ENCODE results near the gene MTAP. TPM values are rescaled to one million over a fixed set of nuclear protein-coding genes. Genes with fewer than 3 reads are reported as not detected.

The MTAP gene
- total RNA-seq, 1 experiment from 2014 or later = 102 TPM

DNA sequence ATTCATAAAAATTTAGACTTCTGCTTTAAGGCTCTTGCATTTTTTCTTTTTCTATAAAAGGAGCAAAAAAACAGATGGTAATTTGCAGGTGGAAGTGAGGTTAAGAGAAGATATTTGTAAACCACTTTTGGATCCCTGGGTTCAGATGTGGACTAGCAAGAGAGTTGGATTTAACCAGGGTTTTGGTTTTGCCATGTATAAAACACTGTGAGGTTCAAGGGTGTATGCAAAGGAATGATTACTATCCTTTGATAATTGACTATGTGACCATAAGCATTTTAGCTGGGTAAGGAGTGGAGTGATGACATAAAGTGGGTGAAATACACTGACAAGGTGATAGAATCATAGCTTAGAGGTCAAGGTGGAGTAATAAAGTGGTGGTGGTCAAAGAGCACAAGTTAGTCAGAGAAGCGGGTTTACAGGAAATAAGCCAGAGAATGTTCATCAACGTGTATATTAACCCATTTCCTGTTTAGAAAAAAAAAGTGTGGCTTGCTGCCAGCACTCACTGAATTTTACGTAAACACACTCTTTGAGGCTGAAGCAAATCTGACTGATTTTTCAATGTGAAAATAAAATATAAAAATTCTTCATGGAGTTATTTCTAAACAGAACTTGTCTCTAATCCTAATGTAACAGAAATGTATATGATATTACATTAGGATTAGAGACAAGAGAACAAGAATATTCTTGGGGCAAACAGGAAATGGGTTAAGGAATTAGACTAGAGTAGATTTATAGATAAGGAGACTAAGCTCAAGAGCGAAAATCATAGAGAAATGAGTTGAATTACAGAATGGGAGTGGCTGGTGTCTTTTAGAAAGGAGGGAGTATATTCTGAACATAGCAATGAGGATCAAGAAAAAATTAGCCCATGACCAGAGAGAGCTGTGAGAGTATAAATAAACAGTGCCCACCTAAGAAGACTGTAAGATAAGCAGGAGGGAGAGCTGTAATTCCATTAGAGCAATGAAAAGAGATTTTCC lies 117.2 kb downstream of the MTAP start:
- Histone ChIP-seq H3K4ac (ENCODE audit: low read depth, low read length) (no peak overlapping the region), H2AFZ (ENCODE audit: low read length) (no peak overlapping the region), H3K23ac (ENCODE audit: insufficient read length, low read depth, low read length) (no peak overlapping the region), H2BK20ac (ENCODE audit: low read depth, low read length, poor library complexity, severe bottlenecking) (no peak overlapping the region), H2AK5ac (ENCODE audit: insufficient read length, low read length) (no peak overlapping the region), H4K8ac (replicated peaks; ENCODE audit: insufficient read length, low read depth, low read length) (no peak overlapping the region), H3K4me1 (ENCODE audit: insufficient read depth, low read length) (no peaks in the 10 kb centered on the region; the same call in 1 of the 2 replicates), H3K79me2 (ENCODE audit: insufficient read depth, low read length) (no peaks in the 10 kb centered on the region), H3T11ph (ENCODE audit: low read length) (no peak overlapping the region), H2BK12ac (ENCODE audit: insufficient read length, low read depth, low read length) (no peak overlapping the region), H3K27ac (ENCODE audit: insufficient read length, low read depth, low read length) (no peak overlapping the region), H4K20me1 (ENCODE audit: control insufficient read depth, insufficient read depth, insufficient read length) (no peaks in the 10 kb centered on the region), H3K23me2 (ENCODE audit: insufficient read length, low read depth, low read length, poor library complexity, severe bottlenecking) (no peaks in the 10 kb centered on the region), H3K9ac (ENCODE audit: extremely low read depth, insufficient read length, low read length) (no peak overlapping the region), H4K91ac (ENCODE audit: insufficient read length, low read depth, low read length) (no peak overlapping the region), H3K14ac (ENCODE audit: insufficient read depth, low read length) (no peak overlapping the region), H3K79me1 (ENCODE audit: insufficient read depth, low read depth, low read length, poor library complexity, severe bottlenecking) (no peaks in the 10 kb centered on the region), H3K56ac (ENCODE audit: insufficient read length, low read depth, low read length) (no peak overlapping the region), H3K27me3 (ENCODE audit: insufficient read depth, low read length) (no peaks in the 10 kb centered on the region), H3K9me3 (ENCODE audit: control insufficient read depth, low read depth, low read length) (no peaks in the 10 kb centered on the region), H3K18ac (ENCODE audit: insufficient read length, low read depth, low read length) (no peak overlapping the region), H3K4me2 (ENCODE audit: insufficient read depth, insufficient read length, low read length) (no peak overlapping the region), H4K5ac (ENCODE audit: insufficient read length, low read depth, low read length) (no peak overlapping the region), H2BK15ac (ENCODE audit: low read depth, low read length) (no peak overlapping the region), H2BK5ac (ENCODE audit: insufficient read length, low read length) (no peak overlapping the region), H2BK120ac (ENCODE audit: low read depth, low read length, poor library complexity, severe bottlenecking) (no peak overlapping the region)
- peaks cover 0 to 3% of the 10 kb centered on the region in 2 experiments; a peak in 2 of 4 replicates for H3K4me1 Mint-ChIP-seq
- TF ChIP-seq, protein P1, sequence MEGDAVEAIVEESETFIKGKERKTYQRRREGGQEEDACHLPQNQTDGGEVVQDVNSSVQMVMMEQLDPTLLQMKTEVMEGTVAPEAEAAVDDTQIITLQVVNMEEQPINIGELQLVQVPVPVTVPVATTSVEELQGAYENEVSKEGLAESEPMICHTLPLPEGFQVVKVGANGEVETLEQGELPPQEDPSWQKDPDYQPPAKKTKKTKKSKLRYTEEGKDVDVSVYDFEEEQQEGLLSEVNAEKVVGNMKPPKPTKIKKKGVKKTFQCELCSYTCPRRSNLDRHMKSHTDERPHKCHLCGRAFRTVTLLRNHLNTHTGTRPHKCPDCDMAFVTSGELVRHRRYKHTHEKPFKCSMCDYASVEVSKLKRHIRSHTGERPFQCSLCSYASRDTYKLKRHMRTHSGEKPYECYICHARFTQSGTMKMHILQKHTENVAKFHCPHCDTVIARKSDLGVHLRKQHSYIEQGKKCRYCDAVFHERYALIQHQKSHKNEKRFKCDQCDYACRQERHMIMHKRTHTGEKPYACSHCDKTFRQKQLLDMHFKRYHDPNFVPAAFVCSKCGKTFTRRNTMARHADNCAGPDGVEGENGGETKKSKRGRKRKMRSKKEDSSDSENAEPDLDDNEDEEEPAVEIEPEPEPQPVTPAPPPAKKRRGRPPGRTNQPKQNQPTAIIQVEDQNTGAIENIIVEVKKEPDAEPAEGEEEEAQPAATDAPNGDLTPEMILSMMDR (conservative IDR thresholded peaks at IDR 0.05) = no peak
- no peak overlapping the region for H3K4me3 Mint-ChIP-seq
- WGBS (ENCODE audit: extremely low coverage, insufficient read length, low lambda C conversion rate) = no CpG with 5 or more reads among the region's 4 CpGs
- H3K27ac Mint-ChIP-seq = no peak overlapping the region; a peak in 1 of 7 replicates
- H3K27me3 Mint-ChIP-seq (ENCODE audit: low read depth) = no peaks in the 10 kb centered on the region; the same call in none of the 2 replicates
- H3K9me3 Mint-ChIP-seq = peaks cover 3 to 4% of the 10 kb centered on the region in 2 experiments; a peak in 3 of 5 replicates
- no peak for DNase-seq
- H3K36me3 Mint-ChIP-seq (ENCODE audit: insufficient read depth in 1 of 3, low read depth in 3 of 3) = no peaks in the 10 kb centered on the region

Data from H9 (cell line).